Measurements from ENCODE around the gene GNPAT.

Gene GNPAT

GRCh38 chr1:231317306-231318014 is 76.4 kb downstream of the GNPAT start:
- Mint-ChIP-seq H3K9me3 (no peaks in the 10 kb centered on the region), H3K27ac (no peak overlapping the region), H3K36me3 (ENCODE audit: low read depth) (no peaks in the 10 kb centered on the region), H3K4me1 (no peaks in the 10 kb centered on the region), H3K27me3 (ENCODE audit: low read depth) (peaks cover 7% of the 10 kb centered on the region), H3K4me3 (no peak overlapping the region)
- TF ChIP-seq CTCF (IDR thresholded peaks at IDR 0.05; ENCODE audit: unreplicated experiment in 3 of 3), result no peak

- Mint-ChIP-seq H3K36me3 (ENCODE audit: low read depth) (no peaks in the 10 kb centered on the region), H3K4me3 (no peak overlapping the region), H3K4me1 (no peaks in the 10 kb centered on the region), H3K9me3 (no peaks in the 10 kb centered on the region), H3K27me3 (ENCODE audit: low read depth) (peaks cover 7% of the 10 kb centered on the region), H3K27ac (no peak overlapping the region)
- no peak for TF ChIP-seq CTCF (IDR thresholded peaks at IDR 0.05; ENCODE audit: unreplicated experiment in 3 of 3)
Observed at GRCh38 chr1:231318015-231318355, 77.0 kb downstream of the GNPAT start.

GRCh38 chr1:231318568-231318967 is 77.6 kb downstream of the GNPAT start:
- Mint-ChIP-seq H3K27ac (no peak overlapping the region), H3K4me1 (no peaks in the 10 kb centered on the region), H3K27me3 (ENCODE audit: low read depth) (peaks cover 2% of the 10 kb centered on the region), H3K36me3 (ENCODE audit: low read depth) (no peaks in the 10 kb centered on the region), H3K4me3 (no peak overlapping the region), H3K9me3 (no peaks in the 10 kb centered on the region)
- TF ChIP-seq CTCF (IDR thresholded peaks at IDR 0.05; ENCODE audit: unreplicated experiment in 3 of 3), result no peak

GRCh38 chr1:231319080-231319479 is 78.1 kb downstream of the GNPAT start:
- H3K9me3 Mint-ChIP-seq, result no peaks in the 10 kb centered on the region
- H3K4me1 Mint-ChIP-seq, result no peaks in the 10 kb centered on the region
- TF ChIP-seq CTCF (IDR thresholded peaks at IDR 0.05; ENCODE audit: unreplicated experiment in 3 of 3), result no peak
- H3K27ac Mint-ChIP-seq, result no peak overlapping the region
- no peaks in the 10 kb centered on the region for H3K36me3 Mint-ChIP-seq (ENCODE audit: low read depth)
- H3K27me3 Mint-ChIP-seq (ENCODE audit: low read depth), result no peaks in the 10 kb centered on the region
- no peak overlapping the region for H3K4me3 Mint-ChIP-seq

GRCh38 chr1:231322880-231323530 is 82.0 kb downstream of the GNPAT start:
- Mint-ChIP-seq H3K4me3 (no peak overlapping the region), H3K27me3 (ENCODE audit: low read depth) (no peaks in the 10 kb centered on the region), H3K4me1 (no peaks in the 10 kb centered on the region), H3K36me3 (ENCODE audit: low read depth) (no peaks in the 10 kb centered on the region), H3K9me3 (no peaks in the 10 kb centered on the region), H3K27ac (no peak overlapping the region)
- peak in 1 of 3 experiments; percentile 11 for TF ChIP-seq CTCF (IDR thresholded peaks at IDR 0.05; ENCODE audit: unreplicated experiment in 3 of 3)

- Mint-ChIP-seq H3K9me3 (no peaks in the 10 kb centered on the region), H3K36me3 (ENCODE audit: low read depth) (no peaks in the 10 kb centered on the region), H3K4me1 (no peaks in the 10 kb centered on the region), H3K27me3 (ENCODE audit: low read depth) (no peaks in the 10 kb centered on the region), H3K4me3 (no peak overlapping the region), H3K27ac (no peak overlapping the region)
- no peak for TF ChIP-seq CTCF (IDR thresholded peaks at IDR 0.05; ENCODE audit: unreplicated experiment in 3 of 3)
Observed at GRCh38 chr1:231324660-231325059, 83.6 kb downstream of the GNPAT start.
